HG03575 (cell line): ENCODE data around the gene CHAT.

Experiments
- ATAC-seq: cut with Tn5 transposase; IDR thresholded peaks from one replicate; pipeline ENCODE4 v1.9.1; 2021; ENCODE audit not compliant: unreplicated experiment, insufficient number of reproducible peaks, low FRiP score; ENCODE audit errors: extremely low read depth

CHAT gene

GRCh38 chr10:49700211-49700610, 86.4 kb downstream of the CHAT start:
- ATAC-seq: no peak

- ATAC-seq: no peak
These were observed 87.2 kb downstream of the CHAT start for GRCh38 chr10:49700997-49701396.

- no peak for ATAC-seq
These were observed 93.7 kb downstream of the CHAT start for GRCh38 chr10:49707585-49707984.

- ATAC-seq: no peak
These were observed 96.1 kb downstream of the CHAT start for GRCh38 chr10:49709934-49710333.

- no peak for ATAC-seq
These were observed 97.1 kb downstream of the CHAT start for GRCh38 chr10:49710966-49711365.

- ATAC-seq: no peak
These were observed 97.6 kb downstream of the CHAT start for GRCh38 chr10:49711481-49711880.

- ATAC-seq: no peak
These were observed 99.4 kb downstream of the CHAT start for GRCh38 chr10:49713266-49713665.
